Mesodermal cell (in vitro differentiated cells): ENCODE data around the gene MYO3B.
A peak's percentile ranks its signal among the peaks of the same experiment; 100 is the strongest.

Experiments used
- H3K27ac ChIP-seq: 2 replicates; pipeline ENCODE4 v1.7.0; 2013; ENCODE audit warnings: mild to moderate bottlenecking, low read depth, low read length, moderate library complexity; ENCODE audit not compliant: severe bottlenecking
- H3K36me3 ChIP-seq: 2 replicates; pipeline ENCODE4 v1.7.1; 2013; ENCODE audit warnings: mild to moderate bottlenecking, low read length, moderate library complexity; ENCODE audit not compliant: control insufficient read depth, insufficient read depth
- H3K4me1 ChIP-seq: one replicate; pipeline ENCODE4 v1.7.1; 2013; ENCODE audit warnings: mild to moderate bottlenecking, low read length; ENCODE audit not compliant: insufficient read depth, control insufficient read depth, poor library complexity, severe bottlenecking
- H3K4me3 ChIP-seq: 2 replicates; pipeline ENCODE4 v1.7.0; 2013; ENCODE audit warnings: low read length, control low read depth, mild to moderate bottlenecking; ENCODE audit not compliant: insufficient read depth, poor library complexity, severe bottlenecking; ENCODE audit errors: extremely low read depth
- H3K9me3 ChIP-seq: 2 replicates; pipeline ENCODE4 v1.7.1; 2013; ENCODE audit warnings: mild to moderate bottlenecking, low read length, moderate library complexity; ENCODE audit not compliant: control insufficient read depth
- WGBS, 2 experiments: methylation state at CpG; one replicate each; pipeline ENCODE4 v1.1.5; 2013; ENCODE audit warnings: missing lambda C conversion rate in 2 of 2; ENCODE audit not compliant: insufficient coverage in 2 of 2; 5-methylcytosine and 5-hydroxymethylcytosine counted together

MYO3B gene

GRCh38 chr2:170222298-170222697 lies 44.4 kb downstream of the MYO3B start:
- Histone ChIP-seq H3K9me3 (no peaks in the 10 kb centered on the region), H3K36me3 (no peaks in the 10 kb centered on the region), H3K4me3 (no peak overlapping the region), H3K27ac (peak overlapping the region; percentile 71), H3K4me1 (peaks cover 15% of the 10 kb centered on the region)
- 60 to 63% methylated on average over 3 to 4 of the region's 5 CpGs for WGBS, 2 experiments

- H3K36me3 ChIP-seq, result no peaks in the 10 kb centered on the region
- H3K4me1 ChIP-seq, result peaks cover 15% of the 10 kb centered on the region
- no peaks in the 10 kb centered on the region for H3K9me3 ChIP-seq
- WGBS, 2 experiments, result 78 to 82% methylated on average over 2 of the region's 2 CpGs
- H3K27ac ChIP-seq, result no peak overlapping the region
- H3K4me3 ChIP-seq, result no peak overlapping the region
Measured at GRCh38 chr2:170222842-170223241, 44.9 kb downstream of the MYO3B start.

DNA sequence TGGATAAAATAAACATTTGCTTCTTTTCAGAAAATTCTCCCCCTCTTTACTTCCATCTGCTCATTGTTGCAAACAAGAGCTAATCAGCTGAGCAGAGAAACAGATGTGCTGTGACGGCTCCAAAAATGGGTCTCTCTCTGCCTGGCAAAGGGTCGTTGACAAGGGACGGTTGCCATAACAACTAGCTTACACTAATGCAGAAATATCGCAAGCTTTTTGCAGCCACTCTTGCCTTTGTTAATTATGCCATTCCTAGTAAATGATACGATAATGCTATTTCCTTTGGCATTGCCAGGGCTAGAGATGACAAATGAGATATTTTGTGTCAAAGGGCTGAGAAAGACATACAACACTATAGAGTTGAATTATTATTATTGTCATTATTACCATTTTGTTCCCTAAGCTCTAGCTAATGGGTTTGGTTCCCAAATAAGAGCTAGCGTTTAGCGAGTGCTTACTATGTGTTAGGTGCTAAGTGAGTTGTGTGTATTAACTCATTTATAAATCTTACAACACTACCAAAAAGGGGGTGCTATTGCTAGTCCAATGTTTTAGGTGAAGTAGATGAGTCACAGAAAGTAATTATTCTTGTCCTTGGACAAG lies 46.8 kb downstream of the MYO3B start:
- Histone ChIP-seq H3K27ac (no peak overlapping the region), H3K9me3 (no peaks in the 10 kb centered on the region), H3K36me3 (no peaks in the 10 kb centered on the region), H3K4me1 (peaks cover 15% of the 10 kb centered on the region), H3K4me3 (no peak overlapping the region)
- WGBS, 2 experiments, result 82 to 88% methylated on average over 3 to 5 of the region's 7 CpGs

- peaks cover 15% of the 10 kb centered on the region for H3K4me1 ChIP-seq
- no peaks in the 10 kb centered on the region for H3K36me3 ChIP-seq
- no peak overlapping the region for H3K4me3 ChIP-seq
- no peaks in the 10 kb centered on the region for H3K9me3 ChIP-seq
- H3K27ac ChIP-seq, result no peak overlapping the region
- 90 to 95% methylated on average over 2 to 3 of the region's 4 CpGs for WGBS, 2 experiments
Measured at GRCh38 chr2:170226216-170226615, 48.3 kb downstream of the MYO3B start.

DNA sequence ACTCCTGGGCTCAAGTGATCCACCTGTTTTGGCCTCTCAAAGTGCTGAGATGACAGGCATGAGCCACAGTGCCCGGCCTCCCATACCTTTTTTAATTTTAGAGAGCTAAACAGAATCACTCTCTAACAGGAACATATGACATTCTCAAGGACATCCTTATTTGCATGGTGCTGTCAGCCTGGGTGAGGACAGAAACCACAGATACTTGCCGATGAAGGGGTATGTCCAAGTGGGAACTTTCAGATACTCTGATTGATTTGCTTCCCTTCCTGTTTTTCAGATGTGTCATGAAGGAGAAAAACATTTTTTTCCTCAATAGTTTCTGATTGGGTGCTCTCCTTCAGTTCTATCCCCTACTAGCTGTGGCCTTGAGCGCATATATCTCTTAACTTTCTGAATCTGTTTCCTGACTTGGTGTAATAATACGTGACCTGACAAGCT lies 49.6 kb downstream of the MYO3B start:
- no peak overlapping the region for H3K27ac ChIP-seq
- no peak overlapping the region for H3K4me3 ChIP-seq
- no peaks in the 10 kb centered on the region for H3K9me3 ChIP-seq
- H3K36me3 ChIP-seq, result no peaks in the 10 kb centered on the region
- WGBS, 2 experiments, result 100% methylated on average over 1 to 2 of the region's 4 CpGs
- H3K4me1 ChIP-seq, result peaks cover 11% of the 10 kb centered on the region

DNA sequence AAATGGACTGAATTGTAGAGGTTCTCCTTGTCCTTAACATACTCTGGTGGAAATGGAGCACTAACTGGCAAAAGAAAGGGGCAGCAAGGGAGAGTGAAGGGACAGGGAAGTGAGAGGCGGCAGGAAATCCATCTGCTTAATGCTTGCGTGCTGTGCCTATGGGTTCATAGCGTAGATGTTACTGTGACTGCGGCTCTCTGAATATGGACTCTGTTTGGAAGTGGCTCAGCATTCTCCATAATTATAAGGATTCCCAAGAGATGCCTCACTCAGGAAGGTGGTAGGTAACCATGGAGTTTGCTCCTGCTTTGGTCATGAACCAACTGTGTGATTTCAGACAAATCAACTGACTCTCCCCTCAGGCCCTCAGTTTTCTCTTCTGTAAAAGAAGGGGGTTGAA lies 50.0 kb downstream of the MYO3B start:
- peaks cover 11% of the 10 kb centered on the region for H3K4me1 ChIP-seq
- H3K27ac ChIP-seq, result no peak overlapping the region
- no peaks in the 10 kb centered on the region for H3K36me3 ChIP-seq
- no peak overlapping the region for H3K4me3 ChIP-seq
- H3K9me3 ChIP-seq, result no peaks in the 10 kb centered on the region
- 89% methylated on average over 4 of the region's 4 CpGs; no CpG with 5 or more reads in 1 of the 2 experiments for WGBS, 2 experiments

GRCh38 chr2:170228429-170228828 lies 50.5 kb downstream of the MYO3B start:
- H3K4me3 ChIP-seq, result no peak overlapping the region
- H3K27ac ChIP-seq, result no peak overlapping the region
- no peaks in the 10 kb centered on the region for H3K9me3 ChIP-seq
- peaks cover 11% of the 10 kb centered on the region for H3K4me1 ChIP-seq
- H3K36me3 ChIP-seq, result no peaks in the 10 kb centered on the region
- 80 to 100% methylated on average over 1 of the region's 3 CpGs for WGBS, 2 experiments

- Histone ChIP-seq H3K27ac (no peak overlapping the region), H3K4me1 (peaks cover 11% of the 10 kb centered on the region), H3K4me3 (no peak overlapping the region), H3K9me3 (no peaks in the 10 kb centered on the region), H3K36me3 (no peaks in the 10 kb centered on the region)
Measured at GRCh38 chr2:170229125-170229524, 51.2 kb downstream of the MYO3B start.

DNA sequence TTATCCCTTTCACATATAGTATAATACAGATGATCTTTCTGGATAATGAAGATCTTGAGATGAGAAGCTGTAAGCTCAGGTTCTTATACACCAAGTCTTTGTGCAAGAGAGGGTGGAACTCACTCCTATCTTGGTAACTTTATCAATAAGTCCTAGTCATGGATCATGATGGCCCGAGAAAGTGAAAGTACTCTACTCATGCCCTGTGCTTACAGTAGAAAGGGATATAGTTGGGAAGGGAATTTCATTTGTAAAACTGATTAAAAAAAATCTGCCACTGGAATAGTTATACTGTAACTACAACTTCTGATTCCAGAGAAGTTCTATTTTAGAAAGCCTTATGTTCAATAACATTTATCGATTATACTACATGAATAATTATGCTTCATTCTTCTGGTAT lies 51.8 kb downstream of the MYO3B start:
- Histone ChIP-seq H3K27ac (no peak overlapping the region), H3K4me1 (peaks cover 6% of the 10 kb centered on the region), H3K36me3 (no peaks in the 10 kb centered on the region), H3K9me3 (no peaks in the 10 kb centered on the region), H3K4me3 (no peak overlapping the region)
- no CpG with 5 or more reads among the region's 2 CpGs for WGBS, 2 experiments

GRCh38 chr2:170235860-170236679 lies 58.1 kb downstream of the MYO3B start:
- Histone ChIP-seq H3K27ac (no peak overlapping the region), H3K4me1 (peaks cover 17% of the 10 kb centered on the region), H3K9me3 (no peaks in the 10 kb centered on the region), H3K4me3 (no peak overlapping the region), H3K36me3 (no peaks in the 10 kb centered on the region)
- 0 to 62% methylated on average over 3 to 5 of the region's 12 CpGs for WGBS, 2 experiments

GRCh38 chr2:170236680-170237047 lies 58.7 kb downstream of the MYO3B start:
- no peak overlapping the region for H3K4me3 ChIP-seq
- H3K27ac ChIP-seq, result no peak overlapping the region
- 83% methylated on average over 1 of the region's 2 CpGs; no CpG with 5 or more reads in 1 of the 2 experiments for WGBS, 2 experiments

More at GRCh38 chr2:170236680-170237047, 58.7 kb downstream of the MYO3B start:
- H3K9me3 ChIP-seq, result no peaks in the 10 kb centered on the region
- H3K4me1 ChIP-seq, result peaks cover 17% of the 10 kb centered on the region
- H3K36me3 ChIP-seq, result no peaks in the 10 kb centered on the region
